GM19452 (cell line): ENCODE data around the gene ENO3.

Source experiments
- ATAC-seq: cut with Tn5 transposase; IDR thresholded peaks from one replicate; pipeline ENCODE4 v1.9.1; 2021; ENCODE audit not compliant: unreplicated experiment

ENO3 gene

DNA sequence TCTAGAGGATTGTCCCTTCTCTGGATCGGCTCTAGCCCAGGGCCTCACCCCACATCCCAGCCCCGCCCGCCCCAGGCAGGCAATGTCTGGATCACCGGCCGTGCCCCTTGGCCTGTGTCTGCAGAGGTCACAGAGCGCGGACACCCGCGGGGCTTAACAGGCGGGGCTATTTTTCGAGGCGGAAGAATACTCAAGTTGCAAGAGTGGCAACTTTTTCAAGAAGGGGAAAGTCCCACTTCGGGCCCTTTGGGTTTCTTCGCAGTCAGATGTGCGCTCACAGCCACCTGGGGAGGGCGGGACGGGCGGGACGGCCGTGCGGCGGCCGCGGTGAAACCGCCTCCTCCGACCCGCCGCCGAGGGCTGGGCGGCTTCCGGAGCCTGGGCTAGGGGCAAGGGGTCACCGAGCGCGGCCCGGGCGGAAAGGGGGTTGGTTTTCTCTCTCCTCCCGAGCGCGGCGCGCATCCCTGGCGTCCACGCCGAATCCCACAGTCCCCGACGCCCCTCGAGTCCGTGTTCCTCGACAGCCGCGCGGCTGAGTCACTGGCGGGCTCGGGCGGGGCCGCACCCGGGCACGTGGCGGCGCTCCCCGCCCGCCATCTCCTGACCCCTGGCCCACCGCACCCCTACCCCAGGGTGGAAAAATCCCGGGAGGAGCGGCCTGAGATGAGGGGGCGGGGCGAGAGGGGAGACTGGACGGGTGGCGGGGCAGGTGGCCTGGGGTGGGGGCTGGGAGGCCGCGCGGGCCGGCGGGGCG lies 1.4 kb upstream of the ENO3 start:
- ATAC-seq: no peak

DNA sequence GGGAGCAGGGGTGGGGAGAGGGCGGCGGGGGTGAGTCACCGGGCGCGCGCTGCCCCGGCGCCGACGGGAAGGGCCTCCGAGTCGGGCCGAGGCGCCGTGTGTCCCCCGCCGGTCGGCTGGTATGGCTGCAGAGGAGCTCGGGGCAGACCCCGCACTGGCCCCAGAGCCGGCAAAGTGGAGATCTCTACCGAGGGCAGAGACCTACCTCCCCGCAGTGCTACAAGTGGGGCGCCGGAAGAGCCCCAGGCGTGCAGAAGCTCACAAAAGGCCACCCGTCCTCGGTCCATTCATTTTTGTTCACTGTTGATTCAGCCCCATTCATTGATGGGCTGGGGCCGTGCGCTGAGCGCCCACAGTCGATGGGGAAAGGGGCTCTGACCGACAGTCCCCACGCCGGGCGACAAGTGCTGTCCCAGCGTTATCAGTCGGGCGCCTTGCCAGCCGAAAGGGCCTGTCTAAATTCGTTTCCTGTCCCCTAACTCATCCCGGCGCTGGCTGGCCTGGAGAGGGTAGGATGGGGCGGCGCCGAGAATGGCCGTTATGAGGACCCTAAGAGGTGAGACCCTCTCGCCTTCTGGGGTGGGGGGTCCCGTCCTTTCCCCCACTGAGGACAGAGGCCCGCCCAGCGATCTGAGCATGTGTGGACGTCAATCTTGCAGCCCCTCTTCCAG lies 709 bp upstream of the ENO3 start:
- ATAC-seq: no peak

DNA sequence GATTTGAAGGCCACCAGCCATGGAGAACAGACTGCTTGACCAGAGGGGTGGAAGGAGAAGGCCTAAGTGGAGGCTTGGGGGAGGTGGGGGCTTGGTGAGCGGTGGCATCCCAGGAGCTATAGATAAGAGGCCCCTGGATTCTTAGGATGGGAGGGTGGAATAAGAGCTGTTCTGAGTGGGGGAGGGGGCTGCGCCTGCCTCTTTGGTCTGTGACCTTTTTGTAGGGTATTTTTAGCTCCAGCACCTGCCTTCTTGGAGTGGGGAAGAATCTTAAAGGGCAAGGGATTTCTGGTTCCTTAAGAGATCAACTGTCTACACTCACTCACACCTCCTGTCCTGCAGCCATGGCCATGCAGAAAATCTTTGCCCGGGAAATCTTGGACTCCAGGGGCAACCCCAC lies 567 bp downstream of the ENO3 start:
- ATAC-seq: no peak

DNA sequence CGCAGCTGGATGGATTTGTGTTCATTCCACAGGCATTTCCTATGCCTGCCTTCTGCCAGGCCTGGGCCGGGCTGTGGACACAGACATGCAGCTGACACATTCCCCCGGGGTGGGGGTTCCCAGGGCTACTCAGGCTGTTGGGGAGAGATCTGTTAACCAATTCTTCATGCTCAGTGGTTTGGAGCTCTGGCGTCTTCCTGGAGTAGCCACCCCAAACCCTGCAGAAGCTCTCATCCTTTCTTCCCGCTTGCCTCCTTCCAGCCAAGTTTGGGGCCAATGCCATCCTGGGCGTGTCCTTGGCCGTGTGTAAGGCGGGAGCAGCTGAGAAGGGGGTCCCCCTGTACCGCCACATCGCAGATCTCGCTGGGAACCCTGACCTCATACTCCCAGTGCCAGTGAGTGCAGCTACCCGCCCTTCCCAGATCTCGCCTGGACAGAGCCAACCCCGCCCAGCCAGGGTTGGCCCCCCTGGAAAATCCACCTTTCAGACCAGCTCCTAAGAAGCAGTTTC lies 2.6 kb downstream of the ENO3 start:
- no peak for ATAC-seq

DNA sequence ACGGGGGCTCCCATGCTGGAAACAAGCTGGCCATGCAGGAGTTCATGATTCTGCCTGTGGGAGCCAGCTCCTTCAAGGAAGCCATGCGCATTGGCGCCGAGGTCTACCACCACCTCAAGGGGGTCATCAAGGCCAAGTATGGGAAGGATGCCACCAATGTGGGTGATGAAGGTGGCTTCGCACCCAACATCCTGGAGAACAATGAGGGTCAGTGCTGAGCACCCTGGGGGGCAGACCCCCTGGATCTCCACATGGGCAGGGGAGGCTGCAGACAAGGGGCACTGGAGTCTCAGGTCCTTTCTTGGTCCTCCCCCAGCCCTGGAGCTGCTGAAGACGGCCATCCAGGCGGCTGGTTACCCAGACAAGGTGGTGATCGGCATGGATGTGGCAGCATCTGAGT lies 4.2 kb downstream of the ENO3 start:
- ATAC-seq: no peak

DNA sequence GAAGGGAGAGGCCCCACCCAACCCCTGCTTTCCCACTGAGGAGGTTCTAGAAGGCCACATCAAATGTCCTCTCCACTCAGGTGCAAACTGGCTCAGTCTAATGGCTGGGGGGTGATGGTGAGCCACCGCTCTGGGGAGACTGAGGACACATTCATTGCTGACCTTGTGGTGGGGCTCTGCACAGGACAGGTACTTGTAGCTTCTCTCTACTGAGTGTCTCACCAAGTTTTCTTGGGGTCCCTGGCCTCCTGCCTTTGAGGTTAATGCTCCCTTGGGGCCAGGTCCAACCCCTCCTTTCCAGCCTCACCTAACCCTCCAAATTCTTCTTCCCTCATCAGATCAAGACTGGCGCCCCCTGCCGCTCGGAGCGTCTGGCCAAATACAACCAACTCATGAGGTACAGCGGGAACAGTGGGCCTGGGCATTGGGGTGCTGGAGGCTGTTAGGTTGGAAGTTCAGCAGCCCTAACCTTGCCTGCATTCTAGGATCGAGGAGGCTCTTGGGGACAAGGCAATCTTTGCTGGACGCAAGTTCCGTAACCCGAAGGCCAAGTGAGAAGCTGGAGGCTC lies 5.7 kb downstream of the ENO3 start:
- ATAC-seq: no peak

DNA sequence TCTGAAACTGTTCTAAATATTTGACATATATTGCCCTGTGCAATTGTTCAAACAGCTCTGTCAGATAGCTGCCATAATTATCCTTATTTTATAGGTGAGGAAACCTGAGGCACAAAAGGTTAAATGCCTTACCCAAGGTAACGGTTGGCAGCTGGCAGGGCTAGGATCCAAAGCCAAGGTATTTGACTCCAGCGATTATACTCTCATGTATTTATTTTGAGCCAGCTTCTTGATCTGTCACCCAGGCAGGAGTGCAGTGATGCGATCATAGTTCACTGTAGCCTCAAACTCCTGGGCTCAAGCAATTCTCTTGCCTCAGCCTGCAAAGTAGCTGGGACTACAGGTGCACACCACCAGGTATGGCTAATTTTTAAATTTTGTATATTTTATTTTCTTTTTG lies 7.2 kb downstream of the ENO3 start:
- no peak for ATAC-seq

DNA sequence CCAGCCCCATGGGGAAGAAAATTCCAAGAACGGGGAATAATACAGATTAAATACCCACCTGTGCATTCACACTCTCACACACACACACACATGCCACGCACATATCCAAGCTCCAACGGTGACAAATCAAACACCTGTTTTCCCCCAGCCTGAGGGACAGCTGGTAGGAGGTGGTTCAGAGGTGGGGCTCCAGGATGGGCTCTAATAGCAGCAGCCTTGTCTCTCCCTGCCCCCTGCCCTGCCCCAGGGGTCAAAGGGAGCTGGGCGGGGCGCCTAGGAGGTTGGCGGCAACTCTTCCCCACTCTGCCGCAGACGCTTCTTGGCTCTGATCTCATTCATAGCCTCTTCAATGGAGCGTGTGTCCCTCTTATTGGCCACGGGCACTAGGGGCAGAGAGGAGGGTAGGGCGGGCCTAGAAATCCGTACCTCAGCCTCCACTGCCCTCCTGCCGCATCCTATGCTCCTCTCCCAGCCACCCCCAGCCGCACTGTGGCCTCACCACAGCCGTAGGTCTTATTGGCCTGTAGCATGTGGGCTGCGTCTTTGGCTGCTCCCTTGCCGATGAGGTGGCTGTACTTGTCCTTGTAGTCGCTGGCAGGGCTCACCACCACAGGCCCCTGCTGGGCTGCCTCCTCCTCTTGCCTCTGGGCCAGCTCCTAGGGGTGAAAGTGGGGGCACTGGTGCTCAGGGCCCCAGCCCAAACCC lies 8.5 kb downstream of the ENO3 start:
- ATAC-seq: no peak

DNA sequence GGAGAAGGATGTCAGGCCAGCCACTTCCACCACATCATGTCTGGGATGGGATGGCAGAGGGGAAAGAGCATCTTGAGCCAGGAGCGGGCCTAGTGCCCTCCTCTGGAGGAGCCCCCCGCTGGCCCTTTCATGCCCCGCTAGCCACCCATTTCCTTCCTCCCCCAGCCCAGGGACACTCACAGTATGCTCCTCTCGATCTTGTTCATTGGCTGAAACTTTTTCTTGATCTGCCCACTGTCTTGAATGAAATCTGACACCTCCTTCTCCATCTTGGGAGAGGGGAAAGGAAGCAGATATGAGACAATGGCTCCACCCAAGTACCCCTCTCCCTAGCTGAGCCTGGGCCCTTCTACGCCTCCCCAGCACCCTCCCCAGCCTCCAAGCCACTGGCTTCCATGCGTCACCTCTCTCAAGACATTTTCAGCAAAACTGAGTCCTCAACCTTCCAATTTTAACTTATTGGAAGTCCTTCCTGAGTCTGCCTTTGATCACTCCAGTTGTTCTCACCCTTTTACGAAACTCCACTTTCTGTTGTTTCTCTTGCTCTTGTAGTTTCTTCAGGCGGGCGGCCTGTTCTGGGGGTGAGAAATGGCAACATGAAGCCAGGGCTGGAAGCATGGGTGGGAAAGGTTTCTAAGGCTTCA lies 9.5 kb downstream of the ENO3 start:
- no peak for ATAC-seq

DNA sequence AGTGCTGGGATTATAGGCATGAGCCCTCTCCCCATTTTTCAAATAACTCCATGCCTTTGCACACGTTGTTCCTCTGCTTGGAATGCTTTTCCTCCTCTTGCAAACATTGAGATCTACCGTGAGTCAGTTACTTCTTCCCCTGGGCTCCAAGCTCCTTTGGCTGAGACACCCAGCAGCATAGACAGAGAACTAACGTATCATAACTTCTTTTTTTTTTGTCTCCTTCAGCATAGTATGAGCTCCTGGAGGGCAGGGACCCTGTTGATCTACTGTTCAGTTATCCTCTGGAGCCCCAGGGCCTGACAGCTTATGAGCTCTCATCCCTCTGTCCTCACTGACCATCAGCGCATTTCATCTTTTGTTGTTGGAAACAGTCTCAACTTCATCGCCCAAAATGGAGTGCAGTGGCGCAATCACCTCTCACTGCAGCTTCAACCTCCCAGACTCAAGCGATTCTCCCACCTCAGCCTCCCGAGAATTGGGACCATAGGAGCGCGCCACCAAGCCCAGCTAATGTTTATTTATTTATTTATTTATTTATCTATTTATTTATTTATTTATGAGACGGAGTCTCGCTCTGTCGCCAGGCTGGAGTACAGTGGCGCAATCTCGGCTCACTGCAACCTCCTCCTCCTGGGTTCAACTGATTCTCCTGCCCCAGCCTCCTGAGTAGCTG lies 14.5 kb downstream of the ENO3 start:
- no peak for ATAC-seq

DNA sequence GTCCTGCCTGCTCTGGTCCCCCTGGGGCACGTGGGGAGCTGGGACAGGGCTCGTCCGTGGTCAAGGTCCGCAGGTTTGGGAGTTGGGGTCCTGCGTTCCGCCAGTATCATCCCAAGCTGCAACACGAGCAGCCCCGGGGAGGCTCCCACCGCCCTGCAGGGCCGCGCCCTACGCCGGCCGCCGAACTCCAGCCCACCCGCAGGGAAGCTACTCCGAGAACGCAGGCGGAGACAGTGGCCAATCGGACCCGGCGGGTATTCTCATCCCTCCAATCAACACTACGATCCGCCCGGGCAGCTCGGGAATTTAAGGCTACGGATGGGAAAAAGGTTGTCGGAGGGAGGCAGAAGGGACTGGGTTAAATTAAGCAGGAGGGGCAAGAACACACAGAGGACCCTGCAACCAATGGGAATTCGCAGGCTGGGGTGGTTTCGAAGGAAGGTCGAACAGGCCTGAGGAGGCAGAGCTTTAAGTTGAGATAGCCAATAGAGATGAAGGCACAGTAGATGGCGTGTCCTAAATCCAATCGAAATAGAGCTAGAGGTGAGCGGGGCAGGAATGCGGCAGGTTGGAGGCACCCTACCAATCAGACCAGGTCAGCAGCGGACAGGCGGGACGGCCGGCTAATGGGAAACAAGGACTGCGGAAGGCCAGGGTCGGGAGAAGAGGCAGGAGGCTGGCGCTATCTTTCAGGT lies 16.1 kb downstream of the ENO3 start:
- peak; percentile 86 for ATAC-seq

DNA sequence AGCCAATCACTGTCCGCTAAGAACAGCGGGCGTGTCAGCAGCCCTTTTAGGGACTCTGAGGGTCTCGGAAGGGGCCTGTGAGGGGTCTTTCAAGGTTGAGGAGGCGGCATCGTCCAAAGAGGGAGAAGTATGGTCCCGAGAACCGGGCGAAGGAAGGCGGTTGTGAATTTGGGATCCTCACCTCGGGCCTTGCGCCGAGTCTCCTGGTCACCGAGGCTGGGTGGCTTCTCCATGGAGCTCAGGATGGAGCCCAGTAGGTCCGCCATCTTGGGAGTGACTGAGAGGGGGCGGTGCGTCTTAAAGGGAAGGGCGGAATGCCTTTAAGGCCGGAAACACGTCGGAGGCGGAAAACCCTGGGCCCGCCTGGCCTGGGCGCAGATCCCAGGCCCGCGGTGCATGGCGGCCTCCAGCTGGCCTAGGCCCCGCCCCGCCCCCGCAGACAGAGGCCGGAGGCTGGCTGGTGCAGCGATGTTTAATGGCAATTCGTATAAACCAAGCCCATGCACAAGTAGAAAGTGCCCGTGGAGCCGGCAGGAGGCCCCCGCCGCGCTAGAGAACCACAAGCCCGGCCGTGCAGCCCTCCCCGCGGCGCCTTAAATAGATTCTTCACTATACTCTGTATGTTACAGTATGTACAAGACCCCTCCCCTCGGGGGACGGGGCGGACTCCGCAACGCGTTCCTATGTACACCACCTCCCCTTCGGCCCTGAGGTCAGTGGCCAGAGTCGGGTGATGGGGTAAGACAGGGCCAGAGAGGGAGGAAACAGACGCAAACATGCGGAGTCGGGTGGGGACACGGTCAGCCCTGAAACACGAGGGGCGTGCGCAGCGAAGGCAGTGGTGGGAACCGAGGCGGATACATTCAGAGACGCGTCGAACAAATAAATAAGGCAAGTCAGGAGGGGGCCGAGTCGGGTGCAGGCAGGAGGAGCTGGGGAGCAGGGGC lies 16.9 kb downstream of the ENO3 start, which contains the start of gene SPAG7:
SPAG7 (minus strand) TSS at position 279 of the 947 bp plus-strand sequence; CDS start at position 266, 13 bp downstream.
- peak; percentile 56 for ATAC-seq

DNA sequence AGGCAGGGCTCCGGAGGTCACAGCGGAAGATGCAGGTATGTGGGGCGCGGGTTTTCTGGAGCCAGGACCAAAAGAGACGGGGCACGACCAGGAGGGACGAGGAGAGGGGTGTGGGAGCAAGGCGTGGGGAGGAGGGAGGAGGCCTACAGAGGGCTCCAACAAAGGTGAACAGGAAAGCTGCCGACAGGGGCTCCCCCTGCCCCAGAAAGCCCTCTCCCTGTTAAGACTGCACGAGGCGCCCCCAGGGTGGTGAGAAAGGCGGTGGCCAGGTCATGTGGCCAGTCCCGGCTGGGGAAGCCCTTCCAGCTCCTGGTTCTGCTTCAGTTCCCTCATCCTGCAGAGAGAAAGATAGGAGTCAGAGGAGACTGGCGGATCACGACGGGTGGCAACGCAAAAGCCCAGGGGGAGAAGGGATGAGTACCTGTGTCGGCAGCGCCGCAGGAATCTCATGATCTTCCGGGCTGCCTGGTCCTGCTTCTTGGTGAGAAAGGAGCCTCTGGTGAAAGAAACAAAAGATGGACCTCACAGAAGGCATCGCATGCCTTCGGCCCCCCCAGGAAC lies 17.6 kb downstream of the ENO3 start:
- ATAC-seq: no peak

DNA sequence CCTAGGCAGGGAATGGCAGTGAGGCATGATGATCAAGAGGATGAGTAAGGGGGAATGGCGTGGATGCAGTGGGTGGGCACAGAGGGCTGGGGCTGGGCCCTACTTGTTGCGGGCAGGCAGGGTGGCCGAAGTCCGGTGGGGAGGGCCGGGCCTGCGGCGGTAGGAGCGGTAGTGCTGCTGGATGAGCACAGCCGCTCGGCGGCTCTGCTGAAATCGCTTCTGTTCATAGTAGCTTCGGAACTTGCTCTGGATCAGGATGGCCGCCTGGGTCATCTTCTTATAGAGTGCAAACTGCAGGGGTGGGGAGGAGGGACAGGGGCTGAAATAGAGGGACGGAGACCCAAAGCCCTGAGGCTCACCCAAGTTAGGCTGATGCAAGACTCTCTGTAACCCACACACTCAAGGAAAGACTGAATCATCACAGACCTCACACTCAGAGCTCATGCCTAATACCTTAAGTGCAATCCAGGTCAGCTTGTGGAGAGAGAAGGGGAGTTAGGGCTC lies 18.2 kb downstream of the ENO3 start:
- ATAC-seq: no peak

DNA sequence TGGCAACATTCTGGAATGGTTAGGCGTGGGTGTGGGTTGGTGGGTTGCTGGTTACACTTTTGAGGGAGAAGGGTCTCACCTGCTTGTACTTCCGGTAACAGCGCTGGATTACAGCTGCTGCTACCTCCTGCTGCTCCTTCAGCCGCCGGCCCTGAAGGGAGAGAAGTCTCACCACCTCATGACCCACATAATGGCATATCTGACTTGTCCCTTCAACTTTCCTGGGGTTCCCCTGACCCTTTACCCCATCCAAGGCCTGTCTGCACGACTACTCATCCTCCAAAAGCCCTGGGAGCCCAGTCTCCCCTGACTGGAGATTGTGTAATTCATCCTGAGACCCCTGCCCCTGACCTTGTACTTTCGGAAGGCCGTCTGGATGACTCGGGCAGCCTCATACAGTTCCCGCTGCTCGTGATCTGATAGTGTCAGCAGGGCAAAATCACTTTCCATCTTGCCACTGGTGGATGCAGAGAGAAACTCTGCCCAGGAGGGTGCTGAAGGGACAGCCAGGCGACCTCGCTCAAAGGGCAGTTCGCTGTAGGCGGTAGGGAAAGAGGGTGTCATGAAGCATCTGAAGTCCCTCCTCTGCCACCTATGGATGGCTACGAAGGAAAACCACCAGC lies 18.7 kb downstream of the ENO3 start:
- ATAC-seq: no peak

DNA sequence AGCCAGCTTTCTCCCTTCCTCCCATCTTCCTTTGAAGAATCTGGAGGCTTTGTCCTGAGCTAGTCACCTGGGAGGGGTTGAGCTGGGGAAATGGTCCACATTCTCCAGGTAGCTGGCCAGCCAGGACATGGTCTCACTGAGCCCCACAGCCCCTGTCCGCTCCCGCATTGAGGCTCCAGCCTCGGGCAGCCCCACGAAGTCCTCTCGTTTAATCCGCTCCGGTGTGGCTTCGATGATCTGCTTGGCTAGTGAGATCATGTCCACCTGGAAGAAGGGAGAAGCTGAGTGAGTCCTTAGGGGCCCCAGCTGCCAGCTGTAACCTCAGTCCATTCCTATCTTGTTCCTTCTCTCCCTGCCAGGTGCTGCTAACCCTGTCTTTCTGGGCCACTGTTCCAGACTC lies 19.4 kb downstream of the ENO3 start:
- ATAC-seq: no peak

DNA sequence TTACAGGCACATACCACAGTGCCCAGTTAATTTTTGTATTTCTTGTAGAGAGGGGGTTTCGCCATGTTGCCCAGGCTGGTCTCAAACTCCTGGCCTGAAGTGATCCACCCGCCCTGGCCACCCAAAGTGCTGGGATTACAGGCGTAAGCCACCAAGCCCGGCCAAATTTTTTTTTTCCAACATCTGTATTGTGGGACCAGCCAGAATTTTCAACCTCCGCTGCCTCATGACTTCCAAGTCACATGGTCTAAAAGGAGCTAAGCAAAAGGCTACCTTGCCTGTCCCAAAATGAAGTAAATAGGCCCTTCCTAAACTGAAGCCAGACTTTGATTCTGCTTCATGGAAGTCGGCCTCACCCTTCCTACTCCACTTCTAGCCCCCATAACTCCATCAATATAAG lies 20.9 kb downstream of the ENO3 start:
- ATAC-seq: no peak

DNA sequence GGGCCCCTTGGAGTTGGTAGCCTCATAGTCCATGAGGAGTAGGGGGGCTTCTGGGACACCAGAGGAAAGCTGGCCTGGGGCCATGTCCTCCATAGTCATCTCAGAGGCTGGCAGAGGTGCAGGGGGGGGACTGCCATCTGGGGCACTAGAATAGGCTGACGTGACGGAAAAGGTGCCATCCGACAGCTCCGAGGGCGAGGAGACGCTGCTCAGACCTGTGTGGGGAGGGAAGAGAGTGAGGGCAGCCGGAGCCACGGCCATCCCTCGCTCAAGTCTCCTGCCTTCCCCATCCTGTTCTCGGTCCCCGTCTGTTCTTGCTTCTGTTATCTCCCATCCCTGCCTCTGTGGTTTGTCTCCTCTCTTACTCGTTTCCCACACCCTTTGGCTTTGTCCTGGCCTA lies 21.4 kb downstream of the ENO3 start:
- no peak for ATAC-seq
